Measurements from ENCODE around the gene NHSL2.

The NHSL2 gene

GRCh38 chrX:71922686-71923085 lies 12.0 kb downstream of the NHSL2 start:
- DNase-seq (ENCODE audit: extremely low spot score), result no peak
- no peak for TF ChIP-seq CTCF (IDR thresholded peaks at IDR 0.05; ENCODE audit: control extremely low read depth, extremely low read depth, low read depth, missing control alignments)
- ChIA-PET CTCF (no interaction called here), POLR2A (no interaction called here)

GRCh38 chrX:71923516-71923915 lies 12.9 kb downstream of the NHSL2 start:
- no peak for TF ChIP-seq CTCF (IDR thresholded peaks at IDR 0.05; ENCODE audit: control extremely low read depth, extremely low read depth, low read depth, missing control alignments)
- ChIA-PET CTCF (no interaction called here), POLR2A (no interaction called here)
- no peak for DNase-seq (ENCODE audit: extremely low spot score)

- ChIA-PET CTCF (no interaction called here), POLR2A (no interaction called here)
- TF ChIP-seq CTCF (IDR thresholded peaks at IDR 0.05; ENCODE audit: control extremely low read depth, extremely low read depth, low read depth, missing control alignments), result no peak
- no peak for DNase-seq (ENCODE audit: extremely low spot score)
Measured at GRCh38 chrX:71927040-71927439, 16.4 kb downstream of the NHSL2 start.

- no peak for TF ChIP-seq CTCF (IDR thresholded peaks at IDR 0.05; ENCODE audit: control extremely low read depth, extremely low read depth, low read depth, missing control alignments)
- ChIA-PET POLR2A (no interaction called here), CTCF (no interaction called here)
- DNase-seq (ENCODE audit: extremely low spot score), result no peak
Measured at GRCh38 chrX:71928856-71929255, 18.2 kb downstream of the NHSL2 start.

- POLR2A ChIA-PET, result no interaction called here
- TF ChIP-seq CTCF (IDR thresholded peaks at IDR 0.05; ENCODE audit: control extremely low read depth, extremely low read depth, low read depth, missing control alignments), result no peak
- CTCF ChIA-PET, result no interaction called here
- no peak for DNase-seq (ENCODE audit: extremely low spot score)
Measured at GRCh38 chrX:71930298-71930697, 19.7 kb downstream of the NHSL2 start.

GRCh38 chrX:71935476-71935875 lies 24.8 kb downstream of the NHSL2 start:
- DNase-seq (ENCODE audit: extremely low spot score), result no peak

More at GRCh38 chrX:71935476-71935875, 24.8 kb downstream of the NHSL2 start:
- ChIA-PET POLR2A (no interaction called here), CTCF (no interaction called here)
- TF ChIP-seq CTCF (IDR thresholded peaks at IDR 0.05; ENCODE audit: control extremely low read depth, extremely low read depth, low read depth, missing control alignments), result no peak

Data from GM10248 (cell line).